Inflammatory macrophage treated with lipopolysaccharide for 4 hours (primary cell): ENCODE measurements around the gene KCND2.
"Not testable (repeated sequence)": the region's sequence is repeated elsewhere in the genome, so short reads cannot be mapped to it uniquely, and the experiment has no call there.

Source experiments
- DNase-seq: peaks from one replicate; pipeline ENCODE4 v3.0.0-alpha.2; 2020

Gene KCND2

DNA sequence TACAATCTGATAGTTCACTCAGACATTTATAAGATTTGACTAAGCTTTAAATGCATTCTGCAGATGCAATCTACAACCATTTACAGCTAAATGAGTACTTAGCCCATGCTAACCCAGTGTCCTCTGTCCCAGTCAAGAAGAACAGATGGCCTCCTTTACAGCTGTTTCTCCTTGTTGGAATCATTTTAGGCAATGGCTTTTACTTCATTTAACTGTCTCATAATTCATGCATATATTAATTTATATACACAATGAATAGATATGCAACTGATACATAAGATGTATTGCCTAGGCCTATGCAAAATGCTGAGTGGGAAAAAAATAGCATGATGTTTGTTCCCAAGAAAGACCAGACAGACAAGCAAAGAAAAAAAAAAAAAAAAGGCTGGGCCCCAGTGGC is 502.8 kb downstream of the KCND2 start:
- no peak for DNase-seq

DNA sequence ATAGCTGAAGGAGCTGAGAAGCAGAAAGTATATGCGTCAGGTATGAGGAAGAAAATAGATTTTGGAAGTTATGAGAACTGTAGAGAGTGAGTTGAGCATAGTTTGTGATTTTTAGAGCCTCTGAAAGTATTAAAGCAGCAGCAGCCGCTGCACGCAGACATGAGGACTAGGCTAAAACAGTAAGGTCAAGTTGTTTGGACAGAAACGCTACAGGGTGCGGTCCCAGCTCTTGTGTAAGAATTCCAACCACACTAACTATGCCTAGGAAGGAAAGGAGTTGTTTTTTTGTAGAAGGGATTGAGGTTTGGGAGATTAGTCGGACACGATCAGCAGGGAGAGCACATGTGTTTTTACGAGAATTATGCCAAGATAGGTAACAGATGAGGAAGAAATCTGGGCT is 506.1 kb downstream of the KCND2 start:
- DNase-seq: not testable (repeated sequence)

DNA sequence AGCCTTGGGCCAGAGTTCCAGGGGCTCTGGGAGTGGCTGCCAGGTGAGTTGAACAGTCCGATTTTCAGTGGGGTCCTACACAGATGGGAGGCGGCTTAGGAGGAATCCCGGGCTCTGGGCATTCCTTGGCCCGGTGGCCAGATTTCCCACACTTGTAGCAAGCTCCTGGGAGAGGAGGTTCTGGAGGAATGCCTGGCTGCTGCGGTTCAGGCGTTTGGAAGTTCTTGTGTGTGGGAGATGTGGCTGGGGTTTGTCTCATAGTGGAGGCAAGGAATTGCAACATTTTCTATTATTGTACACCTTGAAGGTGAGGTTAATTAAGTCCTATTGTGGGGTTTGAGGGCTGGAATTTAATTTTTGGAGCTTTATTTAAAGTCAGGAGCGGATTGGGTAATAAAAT is 507.5 kb downstream of the KCND2 start:
- DNase-seq: not testable (repeated sequence)

DNA sequence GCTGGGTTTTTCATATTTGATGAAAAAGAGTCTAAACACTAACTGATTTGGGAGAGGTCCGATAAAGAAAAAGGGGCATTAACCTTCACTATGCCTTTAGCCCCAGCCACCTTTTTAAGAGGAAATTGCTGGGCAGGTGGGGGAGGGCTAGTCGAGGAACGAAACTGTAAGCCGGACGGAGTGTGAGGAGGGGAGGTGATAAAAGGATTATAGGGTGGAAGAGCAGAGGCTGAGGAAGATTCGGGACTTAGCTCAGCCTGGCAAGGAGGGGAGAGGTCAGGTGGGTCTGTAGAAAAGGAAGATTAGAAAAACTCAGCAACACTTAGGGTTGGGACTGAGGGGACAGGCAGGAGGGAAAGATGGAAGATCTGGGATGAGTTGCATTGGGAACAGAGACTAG is 508.0 kb downstream of the KCND2 start:
- DNase-seq: no peak

DNA sequence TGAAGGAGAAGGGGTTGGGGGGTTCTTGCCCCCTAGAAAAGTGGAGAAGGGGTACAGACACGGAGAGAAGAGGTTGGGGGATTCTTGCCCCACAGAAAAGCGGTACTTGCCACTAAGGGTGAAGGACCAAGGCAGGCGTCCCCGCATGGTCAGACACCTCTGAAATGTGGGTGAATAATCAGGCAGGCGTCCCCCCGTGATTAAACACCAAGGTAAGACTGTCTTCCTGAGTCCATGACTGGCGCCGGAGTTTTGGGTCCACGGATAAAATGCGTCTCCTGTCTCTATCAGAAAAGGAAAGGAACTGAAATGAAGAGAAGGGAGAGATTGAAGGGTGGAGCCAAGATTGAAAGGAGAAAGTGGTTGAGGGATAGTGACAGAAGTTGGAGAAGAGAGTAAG is 508.9 kb downstream of the KCND2 start:
- DNase-seq: not testable (repeated sequence)

DNA sequence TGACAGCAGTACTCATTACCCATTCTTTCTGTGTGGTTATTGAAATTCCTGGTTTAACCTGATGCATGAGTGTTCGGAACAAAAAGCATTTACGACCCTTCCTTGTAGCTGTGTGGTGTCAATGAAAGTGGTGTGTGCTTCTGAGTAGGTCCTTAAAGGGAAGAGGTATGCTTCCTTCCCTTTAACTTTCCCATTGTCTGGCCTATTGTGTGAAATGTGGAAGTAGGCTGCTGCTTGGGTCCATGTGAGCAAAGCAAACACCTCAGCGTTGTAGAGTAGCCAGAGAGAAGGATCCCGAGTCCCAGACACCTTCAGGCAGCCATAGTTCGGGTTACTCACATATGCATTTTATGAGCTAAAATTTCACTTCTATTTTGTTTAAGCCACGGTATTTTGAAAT is 510.3 kb downstream of the KCND2 start:
- no peak for DNase-seq

DNA sequence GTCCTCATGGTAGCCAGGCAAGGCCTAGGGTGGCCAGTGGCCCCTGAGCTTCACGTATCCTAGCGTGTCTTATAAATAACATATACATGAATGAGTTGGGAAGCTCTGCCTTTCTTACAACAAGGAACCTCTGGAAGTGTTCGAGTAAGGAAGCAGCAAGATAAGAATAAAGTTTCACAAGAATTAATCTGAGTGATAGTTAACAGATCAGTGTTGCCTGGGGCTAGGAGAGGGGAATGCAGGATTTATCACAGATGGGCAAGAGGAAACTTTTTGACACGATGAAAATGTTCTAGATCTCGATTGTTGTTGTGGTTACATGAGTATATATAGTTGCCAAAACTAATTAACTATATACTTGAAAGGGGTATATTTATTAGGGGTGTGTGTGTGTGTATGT is 510.7 kb downstream of the KCND2 start:
- DNase-seq: no peak

DNA sequence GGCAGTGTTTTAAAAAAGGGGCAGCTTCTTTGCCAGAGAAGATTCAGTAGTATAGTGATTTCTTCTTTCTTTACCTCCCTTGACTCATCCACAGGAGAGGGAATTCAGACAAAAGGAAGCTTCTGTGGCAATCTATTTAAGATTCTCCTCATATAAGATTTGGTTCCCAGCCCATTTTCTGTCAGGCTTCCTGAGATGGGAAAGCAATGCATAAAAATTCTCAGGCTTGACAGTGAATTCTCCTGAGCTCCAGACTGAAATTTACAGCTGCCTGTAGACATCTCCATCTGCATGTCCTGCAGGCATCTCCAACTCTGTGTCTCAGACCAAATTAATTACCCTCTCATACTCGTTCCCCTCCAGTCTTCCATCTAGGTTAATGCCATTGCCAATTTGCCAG is 512.1 kb downstream of the KCND2 start:
- no peak for DNase-seq

DNA sequence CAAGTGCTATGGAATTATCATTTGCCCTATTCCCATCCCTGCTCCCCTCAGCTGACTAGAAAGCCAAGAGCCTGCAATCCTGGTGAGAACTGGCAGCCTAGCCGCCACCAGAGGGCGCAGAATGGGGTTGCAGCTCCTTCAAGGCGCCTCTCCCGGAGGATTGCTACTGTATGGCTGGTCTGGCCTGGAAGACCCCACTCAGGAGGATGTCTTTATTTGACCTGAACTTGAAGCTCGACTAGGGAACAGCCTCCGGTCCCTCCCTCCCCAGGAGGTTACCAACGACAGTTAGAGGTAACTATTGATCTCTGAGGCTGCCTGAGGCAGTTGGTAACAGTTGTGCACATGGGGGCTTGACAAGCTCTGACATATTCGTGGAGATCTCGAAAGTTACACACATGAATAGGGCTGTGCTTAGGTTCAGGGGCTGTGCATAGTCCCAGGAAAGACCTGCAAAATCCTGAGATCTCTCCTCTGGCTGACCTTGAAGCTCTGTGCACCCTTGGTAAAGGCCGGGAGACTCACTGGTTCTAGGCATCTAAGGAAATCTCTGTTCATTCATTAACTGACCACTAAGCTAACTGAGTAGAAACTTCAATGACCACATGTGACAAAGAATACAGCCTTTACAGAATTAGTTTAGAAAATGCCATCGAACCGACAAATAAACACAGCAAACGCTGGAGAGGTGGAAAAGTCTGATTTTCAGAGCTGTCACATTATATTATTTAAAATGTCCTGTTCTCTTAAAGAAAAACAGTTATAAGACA is 519.3 kb downstream of the KCND2 start:
- DNase-seq: peak; percentile 67

DNA sequence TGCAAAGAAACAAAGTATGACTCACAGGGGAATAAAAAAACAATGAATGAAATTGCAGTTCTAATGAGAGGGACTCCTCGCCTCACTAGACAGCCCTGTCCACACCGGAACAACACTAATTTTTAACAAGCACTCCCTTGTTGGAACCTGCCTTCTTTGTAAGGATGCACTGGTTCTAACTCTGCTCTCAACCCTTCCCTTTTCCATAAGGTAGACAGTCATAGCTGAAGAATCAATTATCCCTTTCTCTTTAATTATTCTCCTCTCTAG is 519.8 kb downstream of the KCND2 start:
- DNase-seq: no peak

DNA sequence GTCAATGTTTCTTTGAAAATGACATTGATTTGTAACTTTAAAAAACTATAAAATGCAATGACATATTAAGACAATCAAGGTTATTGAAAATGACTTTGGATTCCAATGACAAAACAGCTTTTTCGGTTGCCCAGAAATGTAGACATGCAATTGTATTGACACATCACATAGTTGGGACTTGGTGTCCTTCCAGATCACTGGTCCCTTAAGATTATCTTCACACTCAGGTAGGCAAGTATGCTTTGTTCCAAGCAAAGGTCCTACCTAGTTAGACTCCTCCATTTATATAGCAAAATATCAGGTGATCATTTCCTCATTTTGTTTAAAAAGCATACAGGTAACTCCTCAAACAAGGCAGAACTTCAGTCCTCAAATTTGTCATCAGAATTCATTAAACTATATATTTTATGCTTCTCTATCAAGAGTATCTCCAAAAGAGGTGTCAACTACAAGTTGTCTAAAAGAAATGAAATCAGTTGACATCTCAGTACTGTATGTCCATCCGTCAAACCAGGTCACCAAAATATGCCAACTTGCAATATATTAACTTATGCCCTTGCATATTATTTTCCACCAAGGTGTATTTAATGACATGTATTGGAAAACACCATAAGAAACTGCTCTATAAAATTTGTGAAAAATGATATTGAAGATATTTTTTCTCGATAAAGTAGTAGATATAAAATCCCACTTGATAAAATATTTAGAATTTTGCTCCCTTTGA is 520.4 kb downstream of the KCND2 start:
- no peak for DNase-seq

DNA sequence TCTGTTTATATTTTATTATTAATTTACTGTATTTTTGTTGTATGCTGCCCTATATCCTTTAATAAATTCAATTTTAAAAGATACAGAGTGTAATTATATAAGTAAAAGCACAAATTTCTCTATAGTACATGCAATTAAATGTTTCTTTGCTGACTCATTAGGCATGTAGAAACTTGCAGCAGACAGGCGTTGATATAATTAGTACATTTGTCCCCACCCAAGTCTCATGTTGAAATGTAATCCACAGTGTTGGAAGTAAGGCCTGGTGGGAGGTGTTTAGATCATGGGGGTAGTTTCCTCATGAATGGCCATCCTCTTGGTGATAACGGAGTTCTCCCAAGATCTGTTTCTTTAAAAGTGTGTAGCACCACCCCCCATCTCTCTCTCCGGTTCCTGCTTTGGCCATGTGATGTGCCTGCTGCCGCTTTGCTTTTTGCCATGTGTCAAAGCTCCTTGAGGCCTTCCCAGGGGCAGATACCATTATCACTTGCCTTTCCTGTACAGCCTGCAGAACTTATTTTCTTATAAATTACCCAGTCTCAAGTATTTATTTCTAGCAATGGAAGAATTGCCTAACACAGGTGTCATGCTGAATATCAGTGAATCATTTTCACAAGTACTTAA is 521.2 kb downstream of the KCND2 start:
- no peak for DNase-seq

DNA sequence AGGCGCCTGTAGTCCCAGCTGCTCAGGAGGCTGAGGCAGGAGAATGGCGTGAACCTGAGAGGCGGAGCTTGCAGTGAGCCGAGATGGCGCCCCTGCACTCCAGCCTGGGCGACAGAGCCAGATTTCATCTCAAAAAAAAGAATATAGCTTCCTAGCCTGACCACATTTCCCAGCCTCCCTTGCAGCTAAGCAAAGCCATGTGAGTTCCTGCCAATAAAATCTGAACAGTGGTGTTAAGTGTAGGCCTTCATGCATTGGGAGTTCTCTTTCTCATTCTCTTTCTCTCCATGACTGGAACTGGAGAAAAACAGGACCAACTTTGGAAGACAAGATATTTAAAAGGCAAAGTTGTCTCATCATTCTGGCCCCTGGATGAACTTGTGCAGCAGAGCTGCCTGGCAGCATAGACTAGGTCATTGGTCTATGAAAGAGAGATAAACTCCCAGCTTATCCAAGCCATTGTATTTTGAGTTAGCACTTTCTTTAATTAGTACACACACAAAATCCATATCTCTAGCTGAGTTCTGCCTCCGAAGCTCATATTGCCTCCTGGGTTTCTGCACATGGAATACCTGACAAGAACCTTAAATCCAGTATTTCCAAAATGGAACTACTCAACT is 524.2 kb downstream of the KCND2 start:
- no peak for DNase-seq

DNA sequence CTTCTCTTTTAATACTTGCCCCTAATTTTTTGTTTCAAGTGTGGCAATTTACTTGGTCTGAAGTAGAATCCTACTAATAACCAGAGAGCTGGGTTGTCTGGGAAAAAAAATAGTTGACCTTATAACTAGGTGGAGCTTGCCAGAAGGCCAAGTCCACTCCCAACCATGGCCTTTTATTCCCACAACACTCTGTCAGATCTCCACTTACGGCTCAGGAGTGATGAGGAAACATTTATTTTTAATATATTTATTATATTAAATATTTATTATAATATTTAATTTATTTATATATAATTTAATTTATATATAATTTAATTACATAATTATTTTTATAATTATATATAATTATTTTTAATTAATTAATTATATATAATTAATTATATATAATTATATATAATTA is 526.2 kb downstream of the KCND2 start:
- DNase-seq: no peak
